Colonic mucosa (tissue), 4 donors: ENCODE data around the gene CYP1A1. TPM values are rescaled to one million over a fixed set of nuclear protein-coding genes. Genes with fewer than 3 reads are reported as not detected.

Source experiments
- DNase-seq: peaks from one replicate; pipeline ENCODE4 v3.0.0-alpha.2; 2020
- H3K27ac ChIP-seq: fragments of 200-600 bp; one replicate; pipeline ENCODE4 v1.8.0; 2021
- H3K27me3 ChIP-seq: fragments of 200-600 bp; one replicate; pipeline ENCODE4 v1.8.0; 2021
- H3K36me3 ChIP-seq: fragments of 200-600 bp; one replicate; pipeline ENCODE4 v1.8.0; 2021
- H3K4me1 ChIP-seq: fragments of 200-600 bp; one replicate; pipeline ENCODE4 v1.8.0; 2021; ENCODE audit warnings: mild to moderate bottlenecking
- H3K4me3 ChIP-seq: fragments of 200-600 bp; one replicate; pipeline ENCODE4 v1.8.0; 2021
- H3K9ac ChIP-seq, 2 donors: one replicate each; pipeline ENCODE4 v1.7.0; 2013; ENCODE audit warnings: control low read depth in 2 of 2, low read depth in 2 of 2, low read length in 2 of 2
- H3K9me3 ChIP-seq: fragments of 200-600 bp; one replicate; pipeline ENCODE4 v1.8.0; 2021
- intact Hi-C: fragments of 100-400 bp; cut with DNase I; formaldehyde crosslinking; loops from one replicate; pipeline ENCODE4 v1.14.1; 2022
- total RNA-seq, 2 donors: library from RNA; stranded (reverse); fragmentation: NEBNext Ultra II Directional in 1 of 2; extraction: Animal tissue kit (Norgen Biotek cat#: 25700) in 1 of 2; gene quantifications; one replicate each; pipeline ENCODE4 v1.2.1, GENCODE V29; 2021
- TF ChIP-seq, protein P1 (sequence below): fragments of 200-600 bp; IDR thresholded peaks from one replicate; pipeline ENCODE4 v1.8.0; 2022; ENCODE audit warnings: antibody characterized with exemption, mild to moderate bottlenecking
- donor health status: healthy.
- donor health status: DM: no; HTN: no; CAD: no.
- donor health status: DM: no; HTN: no; CAD: no.

Gene CYP1A1
- total RNA-seq, 2 donors from 2014 or later: not detected

DNA sequence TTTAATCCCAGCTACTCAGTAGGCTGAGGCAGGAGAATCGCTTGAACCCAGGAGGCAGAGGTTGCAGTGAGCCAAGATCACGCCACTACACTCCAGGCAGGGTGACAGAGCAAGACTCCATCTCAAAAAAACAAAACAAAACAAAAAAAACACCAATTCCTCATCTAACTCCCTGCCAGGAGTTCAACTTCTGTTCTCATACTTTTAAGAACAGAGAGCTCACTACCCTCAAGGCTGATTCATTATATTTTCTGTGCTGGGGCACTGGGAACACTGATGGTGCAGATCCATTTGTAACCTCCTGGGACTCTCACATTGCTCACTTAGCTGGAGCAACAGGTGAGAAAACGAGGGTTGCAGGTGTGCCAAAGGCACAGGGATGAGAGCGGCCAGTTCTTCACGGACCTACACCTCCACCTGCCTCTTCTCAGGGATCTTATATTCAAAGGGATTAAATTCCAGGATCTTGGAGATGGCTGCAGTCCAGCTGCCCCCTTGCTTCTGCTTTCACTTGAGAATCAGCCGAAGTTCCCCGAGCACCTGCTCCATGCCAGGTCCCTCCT, 44.2 kb upstream of the CYP1A1 start:
- H3K4me1 ChIP-seq: peaks cover 18% of the 10 kb centered on the region
- no peaks in the 10 kb centered on the region for H3K9me3 ChIP-seq
- intact Hi-C loops: loop anchor here (1.0 to 10.0 kb wide), 3 partner anchors 68 to 395 kb away; no protein-coding TSS in a partner anchor
- TF ChIP-seq, protein P1, sequence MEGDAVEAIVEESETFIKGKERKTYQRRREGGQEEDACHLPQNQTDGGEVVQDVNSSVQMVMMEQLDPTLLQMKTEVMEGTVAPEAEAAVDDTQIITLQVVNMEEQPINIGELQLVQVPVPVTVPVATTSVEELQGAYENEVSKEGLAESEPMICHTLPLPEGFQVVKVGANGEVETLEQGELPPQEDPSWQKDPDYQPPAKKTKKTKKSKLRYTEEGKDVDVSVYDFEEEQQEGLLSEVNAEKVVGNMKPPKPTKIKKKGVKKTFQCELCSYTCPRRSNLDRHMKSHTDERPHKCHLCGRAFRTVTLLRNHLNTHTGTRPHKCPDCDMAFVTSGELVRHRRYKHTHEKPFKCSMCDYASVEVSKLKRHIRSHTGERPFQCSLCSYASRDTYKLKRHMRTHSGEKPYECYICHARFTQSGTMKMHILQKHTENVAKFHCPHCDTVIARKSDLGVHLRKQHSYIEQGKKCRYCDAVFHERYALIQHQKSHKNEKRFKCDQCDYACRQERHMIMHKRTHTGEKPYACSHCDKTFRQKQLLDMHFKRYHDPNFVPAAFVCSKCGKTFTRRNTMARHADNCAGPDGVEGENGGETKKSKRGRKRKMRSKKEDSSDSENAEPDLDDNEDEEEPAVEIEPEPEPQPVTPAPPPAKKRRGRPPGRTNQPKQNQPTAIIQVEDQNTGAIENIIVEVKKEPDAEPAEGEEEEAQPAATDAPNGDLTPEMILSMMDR: no peak
- H3K36me3 ChIP-seq: no peaks in the 10 kb centered on the region
- H3K27ac ChIP-seq: no peak overlapping the region
- H3K9ac ChIP-seq: no peak overlapping the region
- H3K4me3 ChIP-seq: no peak overlapping the region
- DNase-seq: no peak
- H3K27me3 ChIP-seq: no peaks in the 10 kb centered on the region

DNA sequence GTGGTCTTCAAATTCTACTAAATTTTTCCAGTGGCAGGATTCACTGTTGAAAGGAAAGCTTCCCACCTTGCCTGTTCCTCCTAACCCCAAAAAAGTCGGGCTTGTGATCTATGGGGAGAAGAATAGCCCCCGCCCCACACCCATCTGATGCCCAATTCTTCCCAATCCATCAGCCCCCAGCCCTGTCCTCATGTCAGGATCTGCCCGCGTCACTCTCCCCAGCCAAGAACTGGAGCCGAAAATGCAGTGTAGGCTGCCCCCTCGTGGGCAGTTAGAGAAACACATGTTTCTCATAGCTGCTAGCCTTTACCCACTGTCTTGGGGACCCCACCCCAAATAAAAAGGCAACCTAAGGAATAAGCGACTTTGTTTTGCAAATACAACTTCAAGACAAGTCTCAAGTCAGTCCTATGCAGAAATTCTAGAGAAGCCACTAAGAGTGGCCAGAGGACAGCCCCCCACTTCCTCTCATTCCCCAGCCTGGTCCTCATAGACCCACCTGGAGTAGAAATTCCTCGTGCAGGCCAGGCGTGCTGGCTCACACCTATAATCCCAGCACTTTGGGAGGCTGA, 43.5 kb upstream of the CYP1A1 start:
- TF ChIP-seq, protein P1: peak; percentile 62
- Histone ChIP-seq H3K4me3 (no peak overlapping the region), H3K36me3 (no peaks in the 10 kb centered on the region), H3K9ac (no peak overlapping the region), H3K4me1 (peaks cover 16% of the 10 kb centered on the region), H3K27ac (no peak overlapping the region), H3K27me3 (no peaks in the 10 kb centered on the region), H3K9me3 (no peaks in the 10 kb centered on the region)
- intact Hi-C loops: loop anchor here (1.0 to 10.0 kb wide), 2 partner anchors 134 to 394 kb away; no protein-coding TSS in a partner anchor
- peak; percentile 54 for DNase-seq

DNA sequence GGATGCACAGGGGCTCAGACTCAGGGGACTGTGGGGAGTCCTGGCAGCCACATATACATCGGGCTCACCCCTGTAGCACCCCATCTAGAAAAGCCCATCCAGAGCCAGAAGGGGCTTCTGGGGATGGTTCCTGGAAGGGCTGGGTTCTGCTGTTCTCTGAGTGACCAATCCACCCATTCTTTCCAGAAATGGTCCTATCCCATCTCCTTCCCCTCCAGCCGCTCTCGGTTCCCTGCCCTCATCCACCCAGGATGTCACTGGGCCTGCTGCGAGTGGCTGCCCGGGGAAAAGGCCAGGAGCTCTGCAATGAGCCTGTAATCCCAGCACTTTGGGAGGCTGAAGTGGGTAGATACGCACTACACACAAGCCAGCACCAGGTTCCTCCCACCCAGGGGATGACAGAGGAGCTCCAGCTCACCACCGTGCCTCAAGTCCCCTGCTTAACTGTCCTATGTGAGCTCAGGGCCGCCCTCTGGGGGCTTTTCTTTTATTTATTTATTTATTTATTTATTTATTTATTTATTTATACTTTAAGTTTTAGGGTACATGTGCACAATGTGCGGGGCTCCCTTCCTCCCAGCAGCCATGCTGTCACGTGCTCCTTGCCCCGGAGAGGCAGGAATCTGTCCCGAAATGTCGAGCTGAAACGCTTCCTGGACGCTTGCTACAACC, 42.9 kb upstream of the CYP1A1 start:
- Histone ChIP-seq H3K27me3 (no peaks in the 10 kb centered on the region), H3K4me3 (no peak overlapping the region), H3K9ac (no peak overlapping the region), H3K4me1 (peaks cover 10% of the 10 kb centered on the region), H3K27ac (no peak overlapping the region), H3K9me3 (no peaks in the 10 kb centered on the region), H3K36me3 (no peaks in the 10 kb centered on the region)
- TF ChIP-seq, protein P1: no peak
- no peak for DNase-seq
- intact Hi-C loops: loop anchor here (10.0 kb wide), 1 partner anchor 393 kb away; no protein-coding TSS in a partner anchor

DNA sequence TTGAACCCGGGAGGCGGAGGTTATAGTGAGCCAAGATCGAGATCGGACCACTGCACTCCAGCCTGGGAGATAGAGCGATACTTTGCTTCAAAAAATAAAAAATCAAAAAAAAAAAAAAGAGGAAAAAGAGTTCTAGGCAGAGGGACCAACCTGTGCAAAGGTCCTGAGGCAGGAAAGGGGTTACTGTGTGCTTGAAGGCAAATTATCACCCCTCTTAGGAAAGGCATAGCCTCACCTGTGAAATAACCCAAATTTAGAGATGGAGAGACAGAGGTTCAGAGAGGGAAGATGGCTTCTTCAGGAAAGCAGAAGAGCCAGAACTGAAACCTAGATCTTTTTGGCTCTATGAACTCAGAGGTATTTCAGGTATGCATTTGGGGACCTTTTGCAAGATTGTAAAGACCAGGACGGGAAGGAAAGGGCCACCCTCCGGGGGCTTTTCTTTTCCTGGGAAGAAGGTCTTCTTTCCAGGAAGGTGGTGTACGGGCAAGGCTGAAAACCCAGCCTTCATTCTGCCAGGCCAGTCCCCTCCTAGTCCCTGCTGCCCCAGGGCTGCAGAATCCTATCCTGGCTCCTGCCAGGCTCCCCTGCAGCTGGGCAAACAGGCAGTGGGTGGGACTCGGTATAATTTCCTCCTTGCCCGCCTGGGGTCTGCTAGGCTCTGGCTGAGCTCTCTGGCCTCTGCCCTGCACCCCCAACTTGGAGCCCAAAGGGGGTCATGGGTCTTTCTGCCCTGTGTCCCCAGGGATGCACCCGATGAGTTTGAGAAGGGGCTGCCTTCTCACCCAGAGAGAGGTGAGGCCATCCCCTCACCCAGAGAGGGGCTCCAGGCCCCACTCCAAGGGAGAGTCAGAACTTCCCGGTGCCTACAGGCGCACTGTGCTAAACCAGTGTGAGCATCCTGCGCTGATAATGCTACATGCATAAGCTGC, 42.1 kb upstream of the CYP1A1 start:
- DNase-seq: no peak
- H3K9me3 ChIP-seq: no peaks in the 10 kb centered on the region
- intact Hi-C loops: loop anchor here (10.0 kb wide), 1 partner anchor 393 kb away; no protein-coding TSS in a partner anchor
- H3K4me1 ChIP-seq: peaks cover 5% of the 10 kb centered on the region
- no peak overlapping the region for H3K4me3 ChIP-seq
- no peaks in the 10 kb centered on the region for H3K27me3 ChIP-seq
- no peak overlapping the region for H3K27ac ChIP-seq
- TF ChIP-seq, protein P1: no peak
- no peaks in the 10 kb centered on the region for H3K36me3 ChIP-seq
- H3K9ac ChIP-seq: no peak overlapping the region

DNA sequence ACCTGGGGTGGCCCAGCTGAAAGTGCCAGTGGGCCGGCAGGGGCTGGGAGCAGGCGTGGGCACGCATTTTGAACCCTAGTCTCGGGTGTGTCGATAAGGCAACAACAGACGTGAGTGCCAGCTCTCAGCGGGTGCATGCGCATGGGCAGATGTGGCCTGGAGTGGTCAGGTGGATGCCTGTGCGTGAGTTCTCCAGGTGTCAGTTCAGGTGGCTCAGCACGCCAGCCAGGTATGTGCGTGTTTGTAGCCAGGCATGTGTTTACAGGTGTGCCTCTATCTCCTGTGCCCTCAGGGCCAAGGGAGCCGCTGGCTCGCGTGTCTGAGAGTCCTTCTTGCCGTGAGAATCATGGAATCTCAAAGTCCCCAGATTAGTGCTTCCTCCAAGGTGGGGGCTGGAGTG, 38.1 kb upstream of the CYP1A1 start:
- TF ChIP-seq, protein P1: no peak
- H3K4me3 ChIP-seq: no peak overlapping the region
- no peak overlapping the region for H3K9ac ChIP-seq
- intact Hi-C loops: loop anchor here (10.0 kb wide), 1 partner anchor 389 kb away; no protein-coding TSS in a partner anchor
- H3K36me3 ChIP-seq: no peaks in the 10 kb centered on the region
- H3K27ac ChIP-seq: no peak overlapping the region
- no peaks in the 10 kb centered on the region for H3K9me3 ChIP-seq
- DNase-seq: no peak
- H3K4me1 ChIP-seq: no peaks in the 10 kb centered on the region
- H3K27me3 ChIP-seq: no peaks in the 10 kb centered on the region
